Stimulated activated CD8-positive, alpha-beta memory T cell treated with anti-CD3 and anti-CD28 coated beads, Interleukin-4, amount 100 ng/mL, for 24 hours (primary cell): ENCODE measurements around the gene SEC23IP.
"Not testable (repeated sequence)": the region's sequence is repeated elsewhere in the genome, so short reads cannot be mapped to it uniquely, and the experiment has no call there.

Experiments used
- DNase-seq: peaks from one replicate; pipeline ENCODE4 v3.0.0-alpha.2; 2020; ENCODE audit warnings: low read depth

SEC23IP gene

DNA sequence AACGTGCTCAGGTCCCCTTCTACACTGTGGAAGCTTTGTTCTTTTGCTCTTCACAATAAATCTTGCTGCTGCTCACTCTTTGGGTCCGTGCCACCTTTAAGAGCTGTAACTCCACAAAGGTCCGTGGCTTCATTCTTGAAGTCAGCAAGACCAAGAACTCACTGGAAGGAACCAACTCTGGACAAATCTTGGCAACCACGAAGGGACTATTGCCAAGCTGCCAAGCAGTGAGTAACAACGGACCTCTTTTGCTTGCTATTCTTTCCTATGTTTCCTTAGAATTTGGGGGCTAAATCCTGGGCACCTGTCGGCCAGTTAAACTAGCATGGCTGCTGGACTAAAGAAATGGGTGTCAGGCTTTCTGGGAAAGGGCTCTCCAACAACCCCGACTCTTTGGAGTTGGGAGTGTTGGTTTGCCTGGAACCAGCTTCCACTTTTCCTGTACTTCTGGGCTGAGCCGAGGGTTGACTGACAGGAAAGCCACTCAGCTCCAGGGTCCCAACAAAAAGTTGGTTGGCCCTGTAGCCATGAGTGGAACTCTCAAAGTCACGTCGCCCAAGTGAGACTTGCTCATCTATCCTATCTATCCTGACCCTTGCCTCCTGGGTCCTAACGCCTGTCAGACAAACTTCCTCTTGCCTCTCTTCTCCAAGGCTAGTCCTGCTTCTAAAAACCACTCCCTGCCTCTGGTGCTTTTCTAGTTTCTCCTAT is 8.5 kb upstream of the SEC23IP start:
- not testable (repeated sequence) for DNase-seq

DNA sequence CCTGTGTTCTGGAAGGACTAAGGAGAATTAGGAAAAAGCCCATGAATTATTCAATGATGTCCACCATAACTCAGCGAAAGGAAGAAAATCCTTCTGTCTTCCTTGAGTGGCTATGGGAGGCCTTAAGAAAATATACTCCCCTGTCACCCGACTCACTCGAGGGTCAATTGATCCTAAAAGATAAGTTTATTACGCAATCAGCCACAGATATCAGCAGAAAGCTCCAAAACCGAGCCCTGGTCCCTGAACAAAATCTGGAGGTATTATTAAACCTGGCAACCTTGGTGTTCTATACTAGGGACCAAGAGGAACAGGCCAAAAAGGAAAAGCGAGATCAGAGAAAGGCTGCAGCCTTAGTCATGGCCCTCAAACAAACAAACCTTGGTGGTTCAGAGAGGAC is 6.5 kb upstream of the SEC23IP start:
- not testable (repeated sequence) for DNase-seq

DNA sequence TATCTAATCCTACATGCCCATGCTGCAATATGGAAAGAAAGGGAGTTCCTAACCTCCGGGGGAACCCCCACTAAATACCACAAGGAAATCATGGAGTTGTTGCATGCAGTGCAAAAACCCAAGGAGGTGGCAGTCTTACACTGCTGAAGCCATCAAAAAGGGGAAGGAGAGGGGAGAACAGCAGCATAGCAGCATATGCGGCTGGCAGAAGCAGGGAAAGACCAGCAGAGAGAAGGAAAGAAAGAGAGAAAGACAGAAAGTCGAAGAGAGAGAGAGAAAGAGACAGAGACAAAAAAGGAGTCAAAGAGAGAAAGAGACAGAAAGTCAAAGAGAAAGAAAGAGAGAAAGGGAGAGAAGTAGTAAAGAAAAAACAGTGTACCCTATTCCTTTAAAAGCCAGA is 3.8 kb upstream of the SEC23IP start:
- not testable (repeated sequence) for DNase-seq

DNA sequence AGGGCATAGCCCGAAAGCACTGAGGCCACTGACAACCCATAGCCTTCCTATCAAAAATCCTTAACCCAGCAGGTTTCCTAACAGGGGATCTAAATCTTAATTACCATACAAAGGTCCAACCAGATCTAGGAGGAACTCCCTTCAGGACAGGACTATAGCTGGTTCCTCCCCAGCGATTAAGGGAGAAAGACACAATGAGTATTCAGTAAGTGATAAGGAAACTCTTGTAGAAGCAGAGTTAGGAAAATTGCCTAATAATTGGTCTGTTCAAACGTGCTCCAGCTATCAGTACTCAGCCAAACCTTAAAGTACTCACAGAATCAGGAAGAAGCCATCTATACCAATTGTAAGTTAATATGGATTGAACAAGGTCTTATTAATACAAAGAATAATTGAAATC is 3.3 kb upstream of the SEC23IP start:
- DNase-seq = not testable (repeated sequence)

DNA sequence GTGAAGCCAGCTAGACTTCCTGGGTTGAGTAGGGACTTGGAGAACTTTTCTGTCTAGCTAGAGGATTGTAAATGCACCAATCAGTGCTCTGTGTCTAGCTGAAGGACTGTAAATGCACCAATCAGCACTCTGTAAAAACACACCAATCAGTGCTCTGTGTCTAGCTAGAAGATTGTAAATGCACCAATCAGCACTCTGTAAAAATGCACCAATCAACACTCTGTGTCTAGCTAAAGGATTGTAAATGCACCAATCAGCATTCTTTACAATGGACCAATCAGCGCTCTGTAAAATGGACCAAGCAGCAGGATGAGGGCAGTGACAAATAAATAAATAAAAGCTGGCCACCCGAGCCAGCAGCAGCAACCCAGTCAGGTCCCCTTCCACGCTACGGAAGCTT is 2.2 kb upstream of the SEC23IP start:
- not testable (repeated sequence) for DNase-seq

DNA sequence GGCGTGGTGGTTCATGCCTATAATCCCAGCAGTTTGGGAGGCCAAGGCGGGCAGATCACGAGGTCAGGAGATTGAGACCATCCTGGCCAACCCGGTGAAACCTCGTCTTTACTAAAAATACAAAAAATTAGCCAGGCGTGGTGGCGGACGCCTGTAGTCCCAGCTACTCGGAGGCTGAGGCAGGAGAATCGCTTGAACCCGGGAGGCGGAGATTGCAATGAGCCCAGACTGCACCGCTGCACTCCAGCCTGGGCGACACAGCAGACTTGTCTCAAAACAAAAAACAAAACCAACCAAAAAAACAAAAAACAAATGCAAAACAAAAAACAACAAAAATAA is 712 bp upstream of the SEC23IP start:
- not testable (repeated sequence) for DNase-seq

DNA sequence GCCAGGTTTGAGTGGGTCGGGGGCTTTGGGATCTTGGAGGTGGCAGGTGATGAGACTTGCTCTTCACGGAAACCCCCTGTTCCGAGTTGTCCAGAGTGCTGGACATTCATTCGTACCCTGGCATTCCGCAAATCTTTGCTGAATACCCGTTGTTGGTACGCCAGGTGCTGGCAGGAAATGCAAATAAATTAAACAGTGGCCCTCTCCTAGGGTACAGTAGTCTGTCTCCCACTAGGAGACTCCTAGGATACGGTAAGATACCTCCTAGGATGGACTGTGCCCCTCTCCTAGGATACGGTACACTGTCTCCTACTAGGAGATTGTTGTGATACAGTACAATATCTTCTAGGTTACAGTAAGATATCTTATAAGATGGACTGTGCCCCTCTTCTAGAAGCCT is 544 bp downstream of the SEC23IP start:
- no peak for DNase-seq

DNA sequence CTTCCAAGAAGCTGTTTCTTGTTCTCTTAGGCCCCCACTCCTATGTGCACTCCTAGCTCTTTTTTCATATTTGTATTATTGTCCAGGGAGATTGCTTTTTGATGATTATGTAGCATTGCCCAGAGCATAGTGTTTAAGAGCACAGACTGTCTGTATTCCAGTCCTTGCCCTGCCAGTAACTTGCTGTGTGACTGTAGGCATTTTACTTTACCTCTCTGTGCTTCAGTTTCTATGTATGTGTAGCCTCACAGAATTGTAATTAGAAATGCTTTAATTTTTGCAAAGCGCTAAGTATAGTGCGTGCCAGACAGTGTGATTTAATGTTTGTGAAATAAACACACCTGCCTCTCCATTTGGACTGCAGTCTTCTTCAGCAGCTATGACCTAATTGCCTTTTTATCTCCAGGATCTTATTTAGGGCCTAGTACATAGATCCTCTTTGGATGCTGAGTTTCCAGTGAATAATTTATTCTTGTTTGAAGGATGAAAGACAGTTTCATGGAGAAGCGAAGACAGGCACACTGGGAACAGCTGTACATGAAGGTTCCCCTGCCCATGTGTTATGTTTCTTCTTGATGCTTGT is 1.4 kb downstream of the SEC23IP start:
- DNase-seq = no peak

DNA sequence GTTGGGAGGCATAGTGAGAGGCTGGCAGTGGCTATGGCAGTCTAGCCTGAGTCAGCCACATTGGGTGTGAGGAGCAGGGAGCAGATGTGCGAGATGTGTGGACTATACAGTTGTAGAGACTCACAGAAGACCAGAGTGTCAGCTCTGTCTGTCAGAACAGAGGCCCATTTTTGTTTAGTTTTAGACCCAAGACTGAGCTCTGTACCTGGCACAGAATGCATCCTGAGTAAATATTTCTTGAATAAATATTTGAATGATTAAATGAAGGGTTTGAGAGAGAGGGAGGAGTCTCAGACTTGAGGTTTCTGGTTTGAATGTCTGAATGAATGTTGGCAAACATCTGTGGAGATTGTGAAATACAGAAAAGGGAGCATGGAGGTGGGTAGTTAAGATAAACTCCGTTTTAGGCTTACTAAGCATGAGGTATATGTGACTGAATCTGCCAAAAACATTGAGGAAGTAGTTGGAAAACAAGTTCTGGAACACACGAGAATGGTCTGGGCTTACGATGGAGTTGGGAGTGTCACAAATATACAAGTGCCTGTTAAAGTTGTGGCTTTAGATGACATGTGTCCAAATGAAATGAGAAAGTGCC is 3.6 kb downstream of the SEC23IP start:
- DNase-seq = no peak

DNA sequence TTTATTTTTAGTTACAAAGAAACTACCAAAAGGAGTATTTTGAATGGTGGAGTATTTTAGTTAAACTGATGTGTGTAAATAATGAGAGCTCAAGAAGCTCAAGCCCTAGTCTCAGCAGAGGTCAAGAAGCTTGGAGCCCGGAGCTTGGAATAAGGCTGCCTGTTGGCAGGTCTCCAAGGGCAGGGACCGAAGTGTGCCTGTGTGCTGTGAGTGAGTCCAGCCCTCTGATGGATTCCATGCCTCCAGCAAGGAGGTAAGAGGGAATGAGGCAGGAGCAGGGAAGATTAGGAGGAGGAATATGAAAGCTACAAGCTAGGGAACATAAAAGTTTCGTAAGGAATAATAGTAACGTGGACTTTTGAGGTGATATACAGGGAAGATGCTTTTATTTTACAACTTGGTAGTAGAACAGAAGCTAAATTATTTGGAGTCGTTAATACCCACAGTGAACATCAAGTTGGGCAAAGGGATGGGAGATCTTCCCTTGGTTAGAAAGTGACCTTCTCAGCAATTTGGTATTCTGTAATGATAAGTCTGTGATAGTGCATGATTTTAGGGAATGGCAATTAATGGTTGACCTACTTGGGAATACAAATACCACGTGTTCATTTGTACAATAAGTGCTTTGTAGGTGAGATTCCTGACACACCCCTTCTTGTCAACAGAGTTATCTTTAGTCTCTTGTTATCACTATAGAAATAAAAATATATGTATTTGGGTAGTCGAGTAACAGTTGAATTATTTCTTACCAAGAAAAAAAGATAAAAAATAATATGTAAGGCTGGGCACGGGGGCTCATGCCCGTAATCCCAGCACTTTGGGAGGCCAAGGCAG is 4.6 kb downstream of the SEC23IP start:
- DNase-seq = no peak

DNA sequence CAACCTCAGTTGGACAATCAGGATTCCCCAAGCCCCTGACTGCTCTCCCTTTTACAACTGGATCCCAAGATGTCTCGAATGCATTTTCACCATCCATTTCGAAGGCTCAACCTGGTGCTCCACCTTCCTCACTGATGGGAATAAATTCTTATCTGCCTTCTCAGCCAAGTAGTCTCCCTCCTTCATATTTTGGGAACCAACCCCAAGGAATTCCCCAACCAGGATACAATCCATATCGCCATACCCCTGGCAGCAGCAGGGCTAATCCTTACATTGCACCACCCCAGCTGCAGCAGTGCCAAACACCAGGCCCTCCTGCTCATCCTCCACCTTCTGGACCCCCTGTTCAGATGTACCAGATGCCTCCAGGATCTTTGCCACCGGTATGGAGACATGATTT is 6.0 kb downstream of the SEC23IP start:
- DNase-seq = no peak

DNA sequence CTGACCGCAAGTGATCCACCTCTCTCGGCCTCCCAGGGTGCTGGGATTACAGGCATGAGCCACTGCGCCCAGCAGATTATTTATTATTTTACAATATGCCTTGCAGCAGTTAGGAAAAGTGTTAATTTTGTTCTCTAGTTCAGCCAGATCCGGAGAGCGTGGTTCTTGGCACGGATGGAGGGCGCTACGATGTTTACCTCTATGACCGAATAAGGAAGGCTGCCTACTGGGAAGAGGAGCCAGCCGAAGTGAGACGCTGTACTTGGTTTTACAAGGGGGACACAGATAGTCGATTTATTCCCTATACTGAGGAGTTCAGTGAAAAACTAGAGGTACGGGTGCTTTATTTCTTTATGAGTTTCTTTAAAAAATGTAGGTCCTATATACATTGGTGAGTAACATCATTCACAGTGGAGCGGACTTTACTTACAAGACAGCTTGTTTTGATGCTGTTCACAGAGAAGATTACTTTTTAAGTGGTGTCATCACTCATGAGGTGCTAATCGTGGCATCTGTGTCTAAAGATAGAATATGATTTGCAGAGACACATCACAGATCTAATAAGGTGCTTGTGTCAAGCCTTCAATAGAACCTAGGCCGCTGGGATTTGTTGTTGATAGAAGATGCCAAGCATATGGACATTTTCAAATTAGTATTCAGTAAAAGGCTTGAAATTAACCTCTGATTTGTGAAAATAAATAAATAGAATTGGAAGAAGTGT is 11.6 kb downstream of the SEC23IP start:
- no peak for DNase-seq

DNA sequence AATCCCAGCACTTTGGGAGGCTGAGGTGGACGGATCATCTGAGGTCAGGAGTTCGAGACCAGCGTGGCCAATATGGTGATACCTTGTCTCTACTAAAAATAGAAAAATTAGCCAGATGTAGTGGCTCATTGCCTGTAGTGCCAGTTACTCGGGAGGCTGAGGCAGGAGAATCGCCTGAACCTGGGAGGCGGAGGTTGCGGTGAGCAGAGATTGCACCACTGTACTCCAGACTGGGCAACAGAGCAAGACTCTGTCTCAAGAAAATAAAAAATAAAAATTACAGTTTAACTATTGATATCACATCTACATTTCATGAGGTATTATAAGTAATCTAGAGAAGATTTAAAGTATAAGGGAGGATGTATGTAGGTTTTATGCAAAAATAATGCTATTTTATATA is 15.2 kb downstream of the SEC23IP start:
- DNase-seq = not testable (repeated sequence)

DNA sequence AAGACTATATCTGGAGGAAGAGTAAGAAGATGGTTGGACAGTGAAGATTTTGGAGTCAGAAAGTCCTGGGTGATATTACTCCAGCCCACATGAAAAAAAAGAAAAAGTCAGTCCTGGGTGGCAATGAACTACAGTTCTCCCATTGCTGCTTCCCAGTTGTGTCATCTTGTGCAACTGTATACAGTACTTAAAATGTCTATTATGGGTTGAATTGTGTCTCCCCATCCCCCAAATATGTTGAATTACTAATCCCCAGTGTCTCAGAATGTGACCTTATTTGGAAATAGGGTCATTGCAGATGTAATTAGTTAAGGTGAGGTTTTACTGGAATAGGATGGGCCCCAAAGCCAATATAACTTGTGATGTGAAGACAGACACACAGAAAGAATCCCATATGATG is 15.6 kb downstream of the SEC23IP start:
- no peak for DNase-seq

DNA sequence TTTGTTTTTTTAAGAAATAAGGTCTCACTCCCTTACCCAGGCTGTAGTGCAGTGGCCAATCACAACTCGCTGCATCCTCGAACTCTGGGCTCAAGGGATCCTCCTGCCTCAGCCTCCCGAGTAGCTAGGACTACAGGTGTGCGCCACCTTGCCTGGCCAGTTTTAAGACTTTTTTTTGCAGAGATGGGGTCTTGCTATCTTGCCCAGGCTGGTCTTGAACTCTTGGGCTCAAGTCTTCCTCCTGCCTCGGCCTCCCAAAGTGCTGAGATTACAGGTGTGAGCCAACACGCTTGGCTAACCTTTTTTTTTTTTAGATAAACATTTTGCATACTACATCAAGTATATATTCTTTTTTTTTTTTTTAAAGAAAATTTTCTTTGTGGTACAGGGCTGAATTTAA is 18.2 kb downstream of the SEC23IP start:
- no peak for DNase-seq

DNA sequence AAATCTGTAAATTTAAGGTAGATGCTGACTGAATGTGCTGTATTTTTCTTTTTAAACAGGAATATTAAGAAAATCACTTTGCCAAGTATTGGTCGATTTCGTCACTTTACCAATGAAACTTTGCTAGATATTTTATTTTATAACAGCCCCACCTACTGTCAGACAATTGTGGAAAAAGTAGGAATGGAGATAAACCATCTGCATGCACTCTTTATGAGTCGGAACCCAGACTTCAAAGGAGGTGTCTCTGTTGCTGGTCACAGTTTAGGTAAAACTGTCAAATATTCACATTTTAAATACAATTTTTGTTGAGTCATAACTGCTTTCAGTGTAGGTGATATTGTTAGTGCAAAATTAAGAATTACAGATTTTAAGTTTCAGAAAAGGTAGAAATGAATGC is 25.2 kb downstream of the SEC23IP start:
- DNase-seq = no peak

DNA sequence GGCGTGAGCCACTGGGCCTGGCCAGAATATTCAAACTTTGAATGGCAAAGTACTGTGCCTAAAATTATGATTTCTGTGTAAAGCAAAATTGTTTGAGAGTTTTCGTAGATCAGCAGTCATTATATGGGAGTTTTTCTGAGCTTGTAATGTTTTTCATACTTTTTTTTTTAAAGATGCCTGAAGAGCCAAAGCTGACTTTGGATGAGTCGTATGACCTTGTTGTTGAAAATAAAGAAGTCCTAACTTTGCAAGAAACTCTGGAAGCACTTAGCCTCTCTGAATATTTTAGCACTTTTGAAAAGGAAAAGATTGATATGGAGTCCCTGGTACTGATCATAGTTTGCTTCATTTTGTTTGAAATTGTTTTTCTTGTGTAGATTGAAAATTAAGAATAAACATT is 26.7 kb downstream of the SEC23IP start:
- no peak for DNase-seq

DNA sequence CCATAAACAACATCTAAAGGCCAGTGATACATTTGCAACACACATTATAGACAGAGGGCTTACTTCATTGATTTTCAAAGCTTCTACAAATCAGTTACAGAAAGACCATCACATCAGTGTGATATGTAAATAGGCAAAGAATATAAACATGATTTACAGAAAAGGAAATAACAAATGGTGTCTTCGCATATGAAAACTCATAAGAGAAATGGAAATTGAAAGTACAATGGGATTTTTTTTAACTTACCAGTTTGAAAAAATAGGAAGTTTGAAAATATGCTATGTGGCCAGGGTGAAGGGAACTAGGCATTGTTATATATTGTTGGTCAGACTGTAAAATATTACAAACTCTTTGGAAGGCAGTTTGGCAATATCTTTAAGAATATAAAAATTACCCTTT is 27.3 kb downstream of the SEC23IP start:
- no peak for DNase-seq

DNA sequence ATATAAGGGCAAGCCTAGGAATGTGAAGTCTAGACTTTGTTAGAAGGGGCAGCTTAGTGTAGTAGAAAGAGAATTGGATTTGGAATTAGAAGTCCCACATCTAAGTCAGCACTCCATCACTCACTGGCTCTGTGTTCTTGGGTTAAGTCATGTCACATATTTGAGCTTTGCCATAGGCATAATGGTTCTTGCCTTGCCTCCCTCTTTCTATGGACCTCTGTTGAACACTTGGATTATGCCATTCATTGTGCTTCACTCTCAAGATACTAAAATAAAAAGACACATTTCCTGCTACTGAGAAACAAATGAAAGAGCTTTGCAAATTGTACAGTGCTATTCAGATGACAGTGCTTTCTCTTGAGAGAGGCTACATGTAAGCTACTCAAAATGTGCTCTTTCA is 35.9 kb downstream of the SEC23IP start:
- no peak for DNase-seq

DNA sequence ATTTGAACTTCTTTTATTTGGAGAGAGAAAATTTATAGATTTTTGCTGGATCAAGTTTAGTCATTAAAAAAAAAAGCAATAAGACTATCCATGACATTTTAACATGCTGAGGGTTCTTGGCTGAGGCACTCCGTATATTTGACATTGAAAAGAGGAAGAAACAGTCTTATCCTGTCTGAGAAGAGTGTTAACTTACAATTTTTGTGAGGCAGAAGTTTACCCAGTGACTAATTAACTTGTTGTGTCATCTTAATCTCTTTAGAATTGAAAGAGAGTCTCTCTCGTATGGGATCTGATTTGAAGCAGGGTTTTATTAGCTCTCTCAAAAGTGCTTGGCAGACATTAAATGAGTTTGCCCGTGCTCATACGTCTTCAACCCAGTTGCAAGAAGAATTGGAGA is 39.3 kb downstream of the SEC23IP start:
- DNase-seq = no peak

DNA sequence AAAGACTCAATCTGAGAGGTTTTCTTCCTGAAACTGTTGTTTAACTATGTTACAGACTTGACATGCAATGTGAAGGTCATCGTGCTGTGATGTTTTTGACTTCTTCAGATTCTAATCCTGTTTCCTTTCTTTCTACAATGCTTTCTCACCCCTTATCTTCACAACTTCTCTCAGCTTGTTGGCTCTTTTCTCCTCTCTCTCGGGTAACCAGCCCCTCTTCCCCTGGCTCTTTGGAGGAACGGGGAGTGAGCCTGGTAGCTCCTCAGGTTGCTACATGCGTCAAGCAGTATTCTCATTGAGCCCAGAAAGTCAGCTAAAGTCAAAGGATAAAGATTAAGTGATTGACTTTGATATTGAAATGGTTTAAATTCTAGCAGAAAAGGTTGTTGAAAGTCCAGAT is 40.1 kb downstream of the SEC23IP start:
- no peak for DNase-seq

DNA sequence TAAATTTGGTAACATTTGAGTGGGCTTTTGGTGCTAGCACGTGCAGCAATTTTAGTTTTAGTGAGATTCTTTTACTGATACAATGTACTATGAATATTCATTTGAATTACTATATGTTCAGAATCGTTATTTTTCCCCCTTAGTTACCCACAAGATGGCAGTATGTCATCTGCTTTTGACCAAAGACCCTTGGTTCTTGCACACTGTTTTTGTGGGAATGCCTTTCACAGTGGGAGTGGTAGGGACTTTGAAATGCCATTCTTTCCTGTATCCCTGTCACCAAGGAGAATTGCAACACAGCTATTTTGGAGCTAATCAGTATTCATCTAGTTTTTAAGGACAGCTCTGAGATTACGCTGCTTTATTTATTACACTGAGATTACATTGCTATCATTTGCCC is 40.6 kb downstream of the SEC23IP start:
- DNase-seq = no peak
